Endometrial microvascular endothelial cells (primary cell): ENCODE results near the gene CHRD. TPM values are rescaled to one million over a fixed set of nuclear protein-coding genes. Genes with fewer than 3 reads are reported as not detected.

Experiments
- in situ Hi-C: cut with HindIII; loops from 2 replicates; pipeline ENCODE4 v1.10.0; 2017; ENCODE audit warnings: low sequenced_read_pairs, low pct_unique_long_range_greater_than_20kb; ENCODE audit errors: inconsistent ontology term
- total RNA-seq: library from RNA; depleted of rRNA; stranded (reverse); fragments of >200 nt; gene quantifications from one replicate; pipeline ENCODE4 v1.2.3, GENCODE V29; 2015; ENCODE audit errors: inconsistent ontology term

The CHRD gene
- total RNA-seq, 1 donor from 2014 or later: 0.09 TPM

- in situ Hi-C loops: no loop called here
These were observed 1.1 kb upstream of the CHRD start for GRCh38 chr3:184378651-184379357.

- in situ Hi-C loops: no loop called here
These were observed 352 bp downstream of the CHRD start for GRCh38 chr3:184380185-184380626.

- in situ Hi-C loops: no loop called here
These were observed 890 bp downstream of the CHRD start for GRCh38 chr3:184380627-184381260.

GRCh38 chr3:184381261-184382224, 1.7 kb downstream of the CHRD start:
- in situ Hi-C loops: no loop called here

GRCh38 chr3:184382326-184383032, 2.6 kb downstream of the CHRD start:
- in situ Hi-C loops: no loop called here

GRCh38 chr3:184383033-184383740, 3.3 kb downstream of the CHRD start:
- in situ Hi-C loops: no loop called here

- in situ Hi-C loops: no loop called here
These were observed 4.5 kb downstream of the CHRD start for GRCh38 chr3:184384342-184384741.

- in situ Hi-C loops: no loop called here
These were observed 5.1 kb downstream of the CHRD start for GRCh38 chr3:184384856-184385422.

- in situ Hi-C loops: no loop called here
These were observed 6.4 kb downstream of the CHRD start for GRCh38 chr3:184386047-184386806.

- in situ Hi-C loops: no loop called here
These were observed 7.4 kb downstream of the CHRD start for GRCh38 chr3:184387174-184387714.

GRCh38 chr3:184388164-184388935, 8.5 kb downstream of the CHRD start:
- in situ Hi-C loops: no loop called here

- in situ Hi-C loops: no loop called here
These were observed 9.0 kb downstream of the CHRD start for GRCh38 chr3:184388936-184389230.

- in situ Hi-C loops: no loop called here
These were observed 9.5 kb downstream of the CHRD start for GRCh38 chr3:184389384-184389783.

GRCh38 chr3:184389935-184390528, 10.2 kb downstream of the CHRD start:
- in situ Hi-C loops: no loop called here

- in situ Hi-C loops: no loop called here
These were observed 11.4 kb downstream of the CHRD start for GRCh38 chr3:184391266-184391665.

- in situ Hi-C loops: no loop called here
These were observed 15.4 kb downstream of the CHRD start for GRCh38 chr3:184395320-184395660.
